ENCODE data around the gene LRRC36. TPM values are rescaled to one million over a fixed set of nuclear protein-coding genes. Genes with fewer than 3 reads are reported as not detected.
A peak's percentile ranks its signal among the peaks of the same experiment; 100 is the strongest.

Gene LRRC36
- total and polyA plus RNA-seq, 2 of the 13 experiments (the other 11 are each of a cell fraction or from before 2014, with no cell fraction given): 0.12 to 0.15 TPM

GRCh38 chr16:67415872-67416793, 89.5 kb downstream of the LRRC36 start, which contains the start of gene ZDHHC1 (continued):
- TF ChIP-seq ZBTB40 (IDR thresholded peaks at IDR 0.05) (no peak), ZBTB40 (CRISPR knock-in tag; IDR thresholded peaks at IDR 0.05) (no peak; the same call in 1 of the 2 replicates), EZH2 (conservative IDR thresholded peaks at IDR 0.05; ENCODE audit: low read depth, low read length) (no peak), ZNF367 (CRISPR knock-in tag; IDR thresholded peaks at IDR 0.05; ENCODE audit: borderline replicate concordance) (peak; percentile 67; the same call in 1 of the 2 replicates), RARG (CRISPR knock-in tag; IDR thresholded peaks at IDR 0.05; ENCODE audit: low read depth) (no peak), DPF2 (CRISPR knock-in tag; IDR thresholded peaks at IDR 0.05; ENCODE audit: borderline replicate concordance, low read depth) (no peak), HMGA1 (CRISPR knock-in tag; conservative IDR thresholded peaks at IDR 0.05) (no peak), KDM1A (CRISPR knock-in tag; IDR thresholded peaks at IDR 0.05) (no peak), MEF2D (CRISPR knock-in tag; IDR thresholded peaks at IDR 0.05) (no peak), GTF3A (CRISPR knock-in tag; conservative IDR thresholded peaks at IDR 0.05) (0 out of 2 replicates have a peak, but pooled peaks have one; percentile 57), TEF (CRISPR knock-in tag; IDR thresholded peaks at IDR 0.05) (0 out of 2 replicates have a peak, but pooled peaks have one; percentile 37), SOX5 (CRISPR knock-in tag; IDR thresholded peaks at IDR 0.05; ENCODE audit: borderline replicate concordance) (no peak), ZNF761 (CRISPR knock-in tag; conservative IDR thresholded peaks at IDR 0.05) (no peak), TCF7 (IDR thresholded peaks at IDR 0.05; ENCODE audit: low read depth) (no peak), SPEN (CRISPR knock-in tag; IDR thresholded peaks at IDR 0.05; ENCODE audit: low read depth) (peak; percentile 88), HOXA5 (CRISPR knock-in tag; IDR thresholded peaks at IDR 0.05) (0 out of 2 replicates have a peak, but pooled peaks have one; percentile 18), ZNF816 (CRISPR knock-in tag; IDR thresholded peaks at IDR 0.05; ENCODE audit: borderline replicate concordance) (0 out of 2 replicates have a peak, but pooled peaks have one; percentile 57), NFATC3 (CRISPR knock-in tag; IDR thresholded peaks at IDR 0.05) (no peak), FLYWCH1 (CRISPR knock-in tag; IDR thresholded peaks at IDR 0.05) (no peak), RFX5 (IDR thresholded peaks at IDR 0.05; ENCODE audit: low read depth, low read length) (no peak), NFRKB (IDR thresholded peaks at IDR 0.05) (no peak)
